Left renal pelvis (tissue), 4 donors: ENCODE results near the gene ZMYM1. TPM values are rescaled to one million over a fixed set of nuclear protein-coding genes. Genes with fewer than 3 reads are reported as not detected.

Source experiments
- polyA plus RNA-seq, 4 donors: library from polyadenylated mRNA; unstranded; fragments of 120-200 nt; gene quantifications; one replicate each; pipeline ENCODE4 v1.2.1, GENCODE V29; 2013; ENCODE audit not compliant: insufficient read length in 4 of 4

Gene ZMYM1
- polyA plus RNA-seq, 4 donors = 18.2 to 22.4 (median 21.0) TPM

Other genes with a start within 250 kb of the ZMYM1 start
- 10 to 100 TPM; 24.2 to 30.9 (median 29.6) TPM for gene SMIM12, start 219.6 kb upstream of the ZMYM1 start, polyA plus RNA-seq
- 1 to 10 TPM in 3 of 4 donors, under 1 TPM in 1; 0.29 to 3.2 (median 1.8) TPM for gene DLGAP3, start 149.7 kb upstream of the ZMYM1 start, polyA plus RNA-seq
- 10 to 100 TPM; 30.1 to 41.9 (median 35.2) TPM for gene TMEM35B, start 94.0 kb upstream of the ZMYM1 start, polyA plus RNA-seq
- gene ZMYM6, start 47.4 kb upstream of the ZMYM1 start, polyA plus RNA-seq = 10 to 100 TPM; 14.0 to 24.3 (median 18.7) TPM
- 100 to 1,000 TPM; 530 to 904 (median 708) TPM for gene SFPQ, start 113.8 kb downstream of the ZMYM1 start, polyA plus RNA-seq
- 10 to 100 TPM; 62.3 to 84.8 (median 70.6) TPM for gene ZMYM4, start 189.3 kb downstream of the ZMYM1 start, polyA plus RNA-seq